HCT116 (cell line): ENCODE data around the gene ZBTB7B. TPM values are rescaled to one million over a fixed set of nuclear protein-coding genes. Genes with fewer than 3 reads are reported as not detected.

Experiments used
- ATAC-seq: fragments of 200-7000 bp; cut with Tn5 transposase; 2 replicates; pipeline ENCODE4 v1.9.1; 2020; ENCODE audit warnings: mild to moderate bottlenecking, moderate library complexity
- BruUV-seq: library from RNA; stranded (reverse); fragments of 400-500 nt; replicated peaks from 2 replicates; lab custom pipeline; 2021; lab: Mats Ljungman, UMichigan
- CTCF ChIA-PET: fragments of 300-600 bp; sonication (Branson Sonifier 250); formaldehyde crosslinking; loops from one replicate; lab custom pipeline; 2021; ENCODE audit warnings: antibody characterized with exemption; lab: Charles Lee
- POLR2A ChIA-PET: fragments of 300-600, 350-600 bp; sonication (Branson Sonifier 250); formaldehyde crosslinking; loops from one replicate; lab custom pipeline; 2021; ENCODE audit warnings: antibody characterized with exemption; lab: Charles Lee
- RAD21 ChIA-PET, 2 experiments: fragments of 300-600 bp; sonication (Branson Sonifier 250); formaldehyde crosslinking; loops; one replicate each; lab custom pipeline; 2023; ENCODE audit warnings: low total read pairs in 2 of 2; ENCODE audit not compliant: uncharacterized antibody in 2 of 2, unreplicated experiment in 2 of 2, low non-redundant PET in 1 of 2; lab: Charles Lee
- DNase-seq: peaks from one replicate; pipeline ENCODE4 v3.0.0-alpha.2; 2010; ENCODE audit warnings: low read depth, low spot score
- H2AFZ ChIP-seq: fragments of 200-600 bp; shearing (Covaris generic), sonication (generic); 2 replicates; pipeline ENCODE4 v1.6.1; 2017; ENCODE audit warnings: low read depth, mixed run types, mixed read lengths, antibody characterized with exemption, low read length; ENCODE audit not compliant: poor library complexity, severe bottlenecking
- H3K27ac ChIP-seq: 2 replicates; pipeline ENCODE4 v1.5.1; 2012; ENCODE audit warnings: low read depth, low read length
- H3K27me3 ChIP-seq: fragments of 200-600 bp; sonication (generic); 2 replicates; pipeline ENCODE4 v1.6.1; 2016; ENCODE audit warnings: mixed run types, low read length, mixed read lengths; ENCODE audit not compliant: insufficient read depth
- H3K36me3 ChIP-seq, 2 experiments: fragments of 200-500 bp in 1 of 2; fragments of 200-600 bp in 1 of 2; sonication (Bioruptor generic) in 1 of 2; sonication (generic) in 1 of 2; 2 replicates each; pipeline versions ENCODE4 v1.5.1 to v1.6.1; 2014 to 2016; ENCODE audit warnings: low read length in 2 of 2, inconsistent platforms in 1 of 2, mixed read lengths in 1 of 2, mixed run types in 1 of 2; ENCODE audit not compliant: insufficient read depth in 2 of 2, control insufficient read depth in 1 of 2
- H3K4me1 ChIP-seq, 2 experiments: fragments of 200-600 bp in 1 of 2; sonication (generic) in 1 of 2; 2 replicates each; pipeline versions ENCODE4 v1.5.1 to v1.6.1; 2012 to 2017; ENCODE audit warnings: low read length in 2 of 2, inconsistent platforms in 1 of 2, mild to moderate bottlenecking in 1 of 2, mixed read lengths in 1 of 2, mixed run types in 1 of 2, moderate library complexity in 1 of 2; ENCODE audit not compliant: insufficient read depth in 2 of 2, control insufficient read depth in 1 of 2
- H3K4me2 ChIP-seq: fragments of 200-600 bp; sonication (generic); 2 replicates; pipeline ENCODE4 v1.6.1; 2017; ENCODE audit warnings: mixed run types, low read length, mixed read lengths
- H3K4me3 ChIP-seq, 2 experiments: fragments of 200-600 bp in 1 of 2; sonication (generic) in 1 of 2; replicated peaks in 1 of 2; 2 replicates each; pipeline ENCODE4 v1.5.1; 2011 to 2016; ENCODE audit warnings: low read length in 2 of 2, control low read depth in 1 of 2, low read depth in 1 of 2, mild to moderate bottlenecking in 1 of 2, mixed read lengths in 1 of 2, mixed run types in 1 of 2
- H3K79me2 ChIP-seq: fragments of 200-600 bp; sonication (generic); 2 replicates; pipeline ENCODE4 v1.6.1; 2017; ENCODE audit warnings: mild to moderate bottlenecking, mixed run types, low read length, moderate library complexity, mixed read lengths; ENCODE audit not compliant: insufficient read depth
- H3K9ac ChIP-seq: fragments of 200-600 bp; sonication (generic); 2 replicates; pipeline ENCODE4 v1.6.1; 2016; ENCODE audit warnings: low read length, mixed read lengths
- H3K9me2 ChIP-seq: fragments of 200-600 bp; sonication (generic), shearing (Covaris generic); 2 replicates; pipeline ENCODE4 v1.6.1; 2017; ENCODE audit warnings: mixed run types, mild to moderate bottlenecking, moderate library complexity; ENCODE audit not compliant: insufficient read depth
- H3K9me3 ChIP-seq, 2 experiments: fragments of 200-500 bp in 1 of 2; fragments of 200-600 bp in 1 of 2; sonication (Bioruptor generic) in 1 of 2; sonication (generic) in 1 of 2; 2 replicates each; pipeline ENCODE4 v1.6.1; 2014 to 2017; ENCODE audit warnings: low read length in 2 of 2, mixed read lengths in 2 of 2, inconsistent platforms in 1 of 2, low read depth in 1 of 2, mild to moderate bottlenecking in 1 of 2, mixed run types in 1 of 2, moderate library complexity in 1 of 2; ENCODE audit not compliant: control insufficient read depth in 1 of 2, insufficient read depth in 1 of 2
- H4K20me1 ChIP-seq: fragments of 200-600 bp; sonication (generic), shearing (Covaris generic); 2 replicates; pipeline ENCODE4 v1.6.1; 2017; ENCODE audit warnings: mixed run types, mild to moderate bottlenecking, moderate library complexity; ENCODE audit not compliant: insufficient read depth
- ELF1 ChIP-seq: IDR thresholded peaks from 2 replicates; pipeline ENCODE4 v1.6.1; 2012; ENCODE audit warnings: low read depth, borderline replicate concordance
- EZH2 ChIP-seq: fragments of 200-600 bp; sonication (generic); IDR thresholded peaks from 2 replicates; pipeline ENCODE4 v1.6.1; 2017; ENCODE audit warnings: antibody characterized with exemption, mixed run types
- FOSL1 ChIP-seq: IDR thresholded peaks from 2 replicates; pipeline ENCODE4 v1.6.1; 2012; ENCODE audit warnings: low read depth
- JUND ChIP-seq: IDR thresholded peaks from 2 replicates; pipeline ENCODE4 v1.6.1; 2012
- POLR2AphosphoS5 ChIP-seq: IDR thresholded peaks from 2 replicates; pipeline ENCODE4 v1.6.1; 2011; ENCODE audit warnings: mild to moderate bottlenecking, low read depth, low read length, moderate library complexity
- RAD21 ChIP-seq: IDR thresholded peaks from 2 replicates; pipeline ENCODE4 v1.6.1; 2012; ENCODE audit warnings: low read depth, mild to moderate bottlenecking
- SIN3A ChIP-seq: IDR thresholded peaks from 2 replicates; pipeline ENCODE4 v1.6.1; 2012; ENCODE audit warnings: low read depth
- SP1 ChIP-seq: IDR thresholded peaks from 2 replicates; pipeline ENCODE4 v1.6.1; 2012; ENCODE audit warnings: low read depth
- TCF7L2 ChIP-seq: IDR thresholded peaks from 2 replicates; pipeline ENCODE4 v1.7.0; 2011; ENCODE audit warnings: borderline replicate concordance, inconsistent platforms; ENCODE audit not compliant: insufficient read depth, insufficient read length; ENCODE audit errors: extremely low read depth
- ZFX ChIP-seq: fragments of 450-650 bp; IDR thresholded peaks from 2 replicates; pipeline ENCODE4 v1.6.1; 2017
- intact Hi-C: fragments of 100-400 bp; cut with micrococcal nuclease; formaldehyde crosslinking; loops from 2 replicates; pipeline ENCODE4 v1.10.0; 2022
- total RNA-seq: library from RNA; stranded (reverse); gene quantifications from one replicate; pipeline ENCODE4 v1.2.1, GENCODE V29; 2021; ENCODE audit not compliant: unreplicated experiment
- TF ChIP-seq, protein P1 (sequence below): IDR thresholded peaks from 2 replicates; pipeline ENCODE4 v1.6.1; 2012; ENCODE audit warnings: low read depth

ZBTB7B gene
- total RNA-seq, 1 experiment from 2014 or later = 57.0 TPM

DNA sequence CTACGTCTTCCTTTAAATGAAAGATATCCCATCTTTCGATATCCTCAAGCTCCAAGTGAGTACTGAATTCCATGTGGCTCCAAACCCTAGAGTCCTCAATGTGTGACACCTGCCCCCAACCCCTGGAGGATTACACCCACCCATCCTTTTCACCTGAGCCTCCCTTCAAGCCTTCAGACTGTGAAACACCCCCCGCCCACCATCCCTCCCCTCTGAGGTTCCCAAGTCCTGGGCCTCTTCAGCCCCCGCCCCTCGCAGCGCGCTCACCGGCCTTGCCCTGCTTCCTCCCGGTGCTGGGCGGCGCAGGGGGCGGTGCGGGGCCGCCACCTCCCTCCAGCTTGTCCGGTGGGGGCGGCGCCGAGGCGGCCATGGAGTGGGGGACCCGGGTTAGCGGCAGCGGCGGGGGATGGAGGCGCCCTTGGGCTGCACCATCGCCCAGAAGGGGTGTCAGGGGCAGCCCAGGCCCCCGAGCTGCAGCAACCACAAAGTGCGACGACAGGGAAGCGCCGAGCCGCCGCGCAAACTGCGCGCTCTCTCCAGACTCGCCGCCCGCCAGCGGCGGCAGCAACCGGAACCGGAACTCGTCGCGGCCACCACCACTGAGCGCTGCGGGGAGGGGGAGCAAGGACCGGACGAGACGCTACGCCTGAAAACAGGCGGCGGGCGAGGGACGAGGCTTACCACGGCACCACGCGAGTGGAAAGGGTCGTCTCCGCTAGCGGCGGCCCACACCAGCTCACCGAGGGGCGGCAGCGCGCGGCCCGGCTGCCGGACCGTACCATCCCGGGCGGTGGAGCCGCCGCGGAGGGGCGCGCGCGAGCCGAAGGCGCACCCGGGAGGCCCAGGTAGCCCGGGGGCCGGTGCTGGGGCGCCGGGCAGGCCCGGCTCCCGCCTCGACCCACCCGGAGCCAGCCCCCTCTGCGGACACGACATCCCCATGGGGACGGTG lies 41.1 kb upstream of the ZBTB7B start, which contains the start of gene PYGO2 (continued):
- TF ChIP-seq, protein P1, sequence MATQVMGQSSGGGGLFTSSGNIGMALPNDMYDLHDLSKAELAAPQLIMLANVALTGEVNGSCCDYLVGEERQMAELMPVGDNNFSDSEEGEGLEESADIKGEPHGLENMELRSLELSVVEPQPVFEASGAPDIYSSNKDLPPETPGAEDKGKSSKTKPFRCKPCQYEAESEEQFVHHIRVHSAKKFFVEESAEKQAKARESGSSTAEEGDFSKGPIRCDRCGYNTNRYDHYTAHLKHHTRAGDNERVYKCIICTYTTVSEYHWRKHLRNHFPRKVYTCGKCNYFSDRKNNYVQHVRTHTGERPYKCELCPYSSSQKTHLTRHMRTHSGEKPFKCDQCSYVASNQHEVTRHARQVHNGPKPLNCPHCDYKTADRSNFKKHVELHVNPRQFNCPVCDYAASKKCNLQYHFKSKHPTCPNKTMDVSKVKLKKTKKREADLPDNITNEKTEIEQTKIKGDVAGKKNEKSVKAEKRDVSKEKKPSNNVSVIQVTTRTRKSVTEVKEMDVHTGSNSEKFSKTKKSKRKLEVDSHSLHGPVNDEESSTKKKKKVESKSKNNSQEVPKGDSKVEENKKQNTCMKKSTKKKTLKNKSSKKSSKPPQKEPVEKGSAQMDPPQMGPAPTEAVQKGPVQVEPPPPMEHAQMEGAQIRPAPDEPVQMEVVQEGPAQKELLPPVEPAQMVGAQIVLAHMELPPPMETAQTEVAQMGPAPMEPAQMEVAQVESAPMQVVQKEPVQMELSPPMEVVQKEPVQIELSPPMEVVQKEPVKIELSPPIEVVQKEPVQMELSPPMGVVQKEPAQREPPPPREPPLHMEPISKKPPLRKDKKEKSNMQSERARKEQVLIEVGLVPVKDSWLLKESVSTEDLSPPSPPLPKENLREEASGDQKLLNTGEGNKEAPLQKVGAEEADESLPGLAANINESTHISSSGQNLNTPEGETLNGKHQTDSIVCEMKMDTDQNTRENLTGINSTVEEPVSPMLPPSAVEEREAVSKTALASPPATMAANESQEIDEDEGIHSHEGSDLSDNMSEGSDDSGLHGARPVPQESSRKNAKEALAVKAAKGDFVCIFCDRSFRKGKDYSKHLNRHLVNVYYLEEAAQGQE = no peak
- peak; percentile 61 for TF ChIP-seq TCF7L2
- peak; percentile 83 for TF ChIP-seq POLR2AphosphoS5
- peak; percentile 55 for TF ChIP-seq JUND
- TF ChIP-seq FOSL1 = no peak
- TF ChIP-seq, all 23 proteins: peak for 10

DNA sequence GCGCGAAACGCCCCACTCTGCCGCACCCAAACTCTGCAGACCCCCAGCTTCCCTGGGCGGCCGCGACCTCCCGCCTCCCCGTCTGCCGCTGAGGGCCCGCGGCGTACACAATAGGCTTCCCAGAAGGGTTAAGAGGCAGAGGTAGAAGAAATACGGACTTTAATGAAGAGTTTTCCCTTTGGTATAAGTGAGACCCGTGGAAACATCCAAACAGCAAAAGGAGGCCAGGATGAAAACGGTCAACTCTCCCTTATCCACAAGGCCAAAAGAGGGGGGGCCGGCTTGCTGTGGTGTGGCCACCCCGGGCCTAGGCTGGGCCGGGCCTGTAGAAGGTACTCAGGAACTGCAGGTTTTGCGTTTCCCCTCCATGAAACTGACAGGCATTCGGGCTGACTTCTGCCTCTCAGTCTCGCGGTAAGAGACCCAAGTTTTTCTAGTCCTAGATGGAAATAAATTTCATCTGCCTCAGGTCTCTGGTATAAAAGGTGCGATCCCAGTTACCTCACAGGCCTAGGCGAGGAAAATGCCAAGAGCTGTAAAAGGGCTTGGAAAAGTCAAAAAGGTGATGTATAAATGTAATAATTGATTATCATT lies 40.3 kb upstream of the ZBTB7B start:
- peak overlapping the region; percentile 78 for H3K9ac ChIP-seq
- H3K36me3 ChIP-seq = peaks cover 22 to 48% of the 10 kb centered on the region in 2 experiments; a peak in 3 of 4 replicates
- POLR2A ChIA-PET = interaction anchor here (1.0 to 2.4 kb wide), 3 partner anchors 10 to 31 kb away, joined by 3 to 38 read pairs (median 3); partner anchors contain the start of genes CKS1B, LENEP and SHC1
- no peaks in the 10 kb centered on the region for H4K20me1 ChIP-seq
- peak overlapping the region; percentile 92 for H3K27ac ChIP-seq
- intact Hi-C loops = loop anchor here (5.0 kb wide), 1 partner anchor 35 kb away; no protein-coding TSS in a partner anchor
- H3K27me3 ChIP-seq = no peaks in the 10 kb centered on the region
- peaks cover 32% of the 10 kb centered on the region for H3K79me2 ChIP-seq
- TSS peak; percentile 79 for BruUV-seq
- CTCF ChIA-PET = interaction anchor here (1.6 to 2.5 kb wide), 2 partner anchors 8 to 37 kb away, joined by 10 to 15 read pairs; partner anchors contain the start of gene SHC1
- no peak for TF ChIP-seq TCF7L2
- no peak for TF ChIP-seq SIN3A
- no peak for TF ChIP-seq SP1
- TF ChIP-seq, protein P1 = no peak
- TF ChIP-seq ELF1 = no peak
- TF ChIP-seq EZH2 = no peak
- TF ChIP-seq ZFX = peak; percentile 87
- peak; percentile 32 for TF ChIP-seq POLR2AphosphoS5
- no peak for TF ChIP-seq RAD21
- DNase-seq = no peak
- H2AFZ ChIP-seq = no peak overlapping the region
- peak; percentile 35 for ATAC-seq
- RAD21 ChIA-PET = no interaction called here
- peak overlapping the region; percentile 64 to 80 for H3K4me3 ChIP-seq
- H3K9me3 ChIP-seq = no peaks in the 10 kb centered on the region
- H3K9me2 ChIP-seq = no peaks in the 10 kb centered on the region
- peak overlapping the region; percentile 82 for H3K4me2 ChIP-seq
- peaks cover 17 to 43% of the 10 kb centered on the region in 2 experiments for H3K4me1 ChIP-seq
